NOMO-1 treated with DMSO at 0.1 percent for 48 hours (cell line): Measurements from ENCODE around the gene FANCM.
"Not testable (repeated sequence)": the region's sequence is repeated elsewhere in the genome, so short reads cannot be mapped to it uniquely, and the experiment has no call there.

Experiments used
- DNase-seq: peaks from one replicate; lab custom pipeline; 2025; ENCODE audit not compliant: unreplicated experiment; lab: John Stamatoyannopoulos, UW

The FANCM gene

DNA sequence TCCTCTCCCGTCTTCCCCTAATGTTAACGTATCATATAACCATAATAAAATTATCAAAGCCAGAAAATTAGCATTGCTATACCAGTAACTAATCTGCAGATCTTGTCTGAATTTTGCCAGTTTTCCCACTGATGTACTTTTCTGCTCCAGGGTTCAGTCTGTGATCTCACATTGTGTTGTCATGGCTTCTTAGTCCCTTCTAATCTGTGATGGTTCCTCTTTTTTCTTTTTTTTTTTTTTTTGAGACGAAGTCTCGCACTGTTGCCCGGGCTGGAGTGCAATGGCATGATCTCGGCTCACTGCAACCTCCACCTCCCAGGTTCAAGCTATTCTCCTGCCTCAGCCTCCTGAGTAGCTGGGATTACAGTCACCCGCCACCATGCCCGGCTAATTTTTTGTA, 6.4 kb downstream of the FANCM start:
- peak; percentile 24 for DNase-seq

DNA sequence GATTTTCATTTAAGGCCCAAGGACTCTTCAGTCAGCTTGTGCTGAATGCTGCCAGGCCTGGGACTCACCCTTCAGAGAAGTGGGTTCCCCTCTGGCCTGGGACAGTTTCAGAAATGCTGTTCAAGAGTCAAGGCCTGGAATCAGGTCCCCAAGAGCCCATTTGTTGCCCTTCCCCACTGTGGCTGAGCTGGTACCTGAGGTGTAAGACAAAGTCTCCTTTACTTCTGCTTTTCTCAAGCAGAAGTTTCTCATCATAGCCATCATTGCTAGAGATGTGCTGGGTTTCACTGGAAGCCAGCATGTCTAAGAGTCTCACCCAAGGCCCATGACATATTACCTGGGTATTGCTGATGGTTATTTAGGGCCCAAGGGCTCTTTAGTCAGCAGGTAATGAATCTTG, 8.9 kb downstream of the FANCM start:
- DNase-seq, result no peak

DNA sequence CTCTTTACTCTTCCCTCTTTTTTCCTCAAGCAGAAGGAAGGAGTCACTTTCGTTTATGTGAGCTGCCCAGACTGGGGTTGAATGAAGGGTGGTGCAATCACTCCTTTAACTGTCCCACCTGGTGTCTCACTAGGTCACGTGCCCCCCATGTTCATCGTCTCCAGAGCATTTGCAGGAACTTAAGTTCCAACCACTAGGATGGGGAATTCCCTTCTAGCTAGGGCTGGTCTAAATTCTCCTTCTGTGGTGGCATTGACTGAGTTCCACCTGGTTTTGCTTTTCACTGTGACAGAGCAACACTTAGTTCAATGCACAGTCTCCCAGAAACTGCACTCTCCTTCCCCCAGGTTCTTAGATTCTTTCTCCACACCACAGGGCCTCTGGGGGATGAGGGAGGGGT, 9.5 kb downstream of the FANCM start:
- no peak for DNase-seq

- DNase-seq, result no peak
Observed at GRCh38 chr14:45149602-45150001, 13.9 kb downstream of the FANCM start.

- no peak for DNase-seq
Observed at GRCh38 chr14:45150386-45150890, 14.7 kb downstream of the FANCM start.

DNA sequence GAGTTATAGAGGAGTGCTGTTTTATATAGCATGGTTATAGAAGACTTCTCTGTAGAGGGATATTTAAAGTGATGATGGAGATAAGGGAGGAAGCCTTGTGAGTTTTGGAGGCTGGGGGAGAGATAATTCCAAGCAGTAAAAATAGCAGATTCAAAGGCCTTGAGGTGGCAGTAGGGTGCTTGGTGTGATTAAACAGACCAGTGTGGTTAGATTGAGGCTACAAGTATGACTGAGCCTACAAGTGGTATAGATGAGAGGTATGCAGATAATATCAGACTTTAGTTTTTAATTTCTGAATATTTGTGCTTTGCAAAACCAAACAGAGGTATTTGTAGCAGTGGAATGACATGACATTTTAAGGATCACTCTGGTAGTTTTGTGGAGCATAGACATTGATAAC, 20.3 kb downstream of the FANCM start:
- no peak for DNase-seq

- no peak for DNase-seq
Observed at GRCh38 chr14:45169906-45170305, 34.2 kb downstream of the FANCM start.

DNA sequence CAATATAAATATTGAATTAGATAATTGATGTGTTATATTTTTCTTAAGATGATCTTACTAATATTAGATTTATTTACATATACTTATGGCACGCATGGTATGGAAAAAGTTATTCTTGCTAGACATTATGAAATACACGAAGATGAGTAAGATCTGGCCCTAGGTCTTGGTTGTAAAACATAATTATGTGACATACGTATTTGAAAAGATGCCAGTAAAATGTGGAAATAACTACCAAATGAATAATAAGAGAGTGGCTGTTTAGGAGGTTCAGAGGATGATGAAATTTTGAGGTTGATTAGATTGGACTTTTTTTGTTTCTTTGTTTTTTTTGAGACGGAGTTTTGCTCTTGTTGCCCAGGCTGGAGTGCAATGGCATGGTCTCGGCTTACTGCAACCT, 41.3 kb downstream of the FANCM start:
- peak; percentile 95 for DNase-seq

- no peak for DNase-seq
Observed at GRCh38 chr14:45181329-45181728, 45.6 kb downstream of the FANCM start.

- DNase-seq, result no peak
Observed at GRCh38 chr14:45181806-45182205, 46.1 kb downstream of the FANCM start.

GRCh38 chr14:45185100-45185814, 49.5 kb downstream of the FANCM start:
- DNase-seq, result no peak

DNA sequence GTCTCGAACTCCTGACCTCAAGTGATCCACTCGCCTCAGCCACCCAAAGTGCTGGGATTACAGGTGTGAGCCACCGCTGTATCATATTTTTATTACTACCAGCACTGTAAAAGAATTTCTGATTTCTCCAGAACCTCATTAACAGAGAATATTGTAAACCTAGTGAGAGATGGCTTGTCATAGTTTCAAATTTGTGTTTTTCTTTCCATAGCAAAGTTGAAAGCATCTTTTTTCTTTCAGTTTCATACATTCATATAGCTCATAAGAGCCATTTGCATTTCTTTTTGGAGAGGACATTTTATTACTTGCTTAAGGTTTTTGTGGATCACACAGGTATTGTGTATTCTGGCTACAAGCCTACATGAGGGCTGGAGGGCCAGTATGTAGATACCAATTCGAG, 59.2 kb downstream of the FANCM start:
- no peak for DNase-seq

- no peak for DNase-seq
Observed at GRCh38 chr14:45198551-45198950, 62.8 kb downstream of the FANCM start.

DNA sequence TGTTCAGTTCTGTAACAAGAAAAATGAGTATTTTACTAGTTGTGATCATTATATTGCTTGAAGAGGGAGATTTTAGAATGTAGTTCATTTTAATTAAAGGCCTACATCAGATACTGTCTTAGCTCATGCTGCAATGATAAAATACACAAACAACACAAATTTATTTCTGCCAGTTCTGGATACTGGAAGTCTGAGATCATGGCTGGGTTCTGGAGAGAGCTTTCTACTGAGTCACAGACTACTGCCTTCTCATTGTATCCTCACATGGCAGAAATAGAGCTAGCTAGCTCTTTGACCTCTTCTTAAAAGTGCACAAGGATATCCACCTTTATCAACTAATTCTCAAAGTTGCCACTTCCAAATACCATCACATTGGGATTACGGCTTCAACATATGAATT, 63.5 kb downstream of the FANCM start:
- DNase-seq, result no peak

DNA sequence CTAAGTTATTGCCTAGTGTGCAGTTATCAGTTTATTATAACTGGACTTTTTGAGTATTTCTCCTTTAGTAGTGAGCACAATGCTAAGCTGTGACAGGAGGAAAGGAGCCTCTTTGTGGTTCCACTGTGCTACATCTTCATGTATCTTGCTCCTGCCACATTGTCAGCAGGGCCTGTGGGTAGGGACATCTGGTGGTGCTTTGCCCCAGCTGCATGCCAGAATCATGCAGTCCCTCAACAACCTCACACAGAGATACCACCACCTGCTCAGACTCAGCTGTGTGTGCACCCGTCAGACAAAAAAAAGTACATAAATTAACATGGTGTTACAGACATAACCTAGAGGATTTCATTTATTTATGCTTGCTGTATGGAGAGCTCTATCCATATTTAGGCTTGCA, 66.2 kb downstream of the FANCM start:
- no peak for DNase-seq

GRCh38 chr14:45204241-45204640, 68.5 kb downstream of the FANCM start:
- DNase-seq, result no peak

DNA sequence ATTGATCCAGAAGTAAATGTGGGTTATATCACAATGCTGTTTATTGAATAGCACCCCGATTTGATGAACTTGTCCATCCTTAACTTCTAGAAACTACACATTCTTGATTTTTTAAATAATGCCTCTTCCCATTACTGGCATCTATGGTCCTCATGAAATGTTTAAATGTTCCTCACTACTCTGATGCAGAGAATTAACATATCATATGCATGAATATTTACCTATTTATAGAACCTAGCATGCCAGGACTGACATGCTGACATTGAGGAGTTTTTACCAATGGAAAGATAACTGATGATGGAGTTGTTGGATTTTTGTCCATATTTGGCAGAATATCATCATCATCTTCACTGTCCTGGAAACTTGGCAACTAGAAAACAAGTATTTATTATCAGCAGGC, 74.4 kb downstream of the FANCM start:
- DNase-seq, result no peak

GRCh38 chr14:45211295-45211694, 75.6 kb downstream of the FANCM start:
- no peak for DNase-seq

DNA sequence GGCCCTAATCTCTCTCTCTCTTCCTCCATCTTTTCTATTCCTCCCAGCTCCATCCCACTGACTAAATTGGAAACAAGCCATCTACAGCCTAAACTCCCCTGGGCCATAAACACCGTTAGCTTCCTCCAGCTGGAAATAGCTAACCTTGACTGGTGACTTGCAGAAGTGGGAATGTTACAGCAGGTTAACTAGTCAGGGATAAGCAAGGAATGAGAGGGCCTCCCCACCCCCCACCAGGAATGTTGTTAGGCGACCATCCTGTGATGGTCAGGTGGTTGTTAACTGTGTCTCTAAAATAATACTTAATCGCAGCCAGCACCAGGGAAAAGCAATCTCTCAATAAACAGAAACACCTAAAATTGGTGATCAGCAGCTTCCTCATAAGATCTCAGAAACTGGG, 76.5 kb downstream of the FANCM start:
- no peak for DNase-seq

DNA sequence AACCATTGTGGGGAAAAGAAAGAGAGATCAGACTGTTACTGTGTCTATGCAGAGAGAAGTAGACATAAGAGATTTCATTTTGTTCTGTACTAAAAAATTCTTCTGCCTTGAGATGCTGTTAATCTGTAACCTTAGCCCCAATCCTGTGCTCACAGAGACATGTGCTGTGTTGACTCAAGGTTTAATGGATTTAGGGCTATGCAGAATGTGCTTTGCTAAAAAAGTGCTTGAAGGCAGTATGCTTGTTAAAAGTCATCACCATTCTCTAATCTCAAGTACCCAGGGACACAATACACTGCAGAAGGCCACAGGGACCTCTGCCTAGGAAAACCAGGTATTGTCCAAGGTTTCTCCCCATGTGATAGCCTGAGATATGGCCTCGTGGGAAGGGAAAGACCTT, 78.0 kb downstream of the FANCM start:
- DNase-seq, result not testable (repeated sequence)

DNA sequence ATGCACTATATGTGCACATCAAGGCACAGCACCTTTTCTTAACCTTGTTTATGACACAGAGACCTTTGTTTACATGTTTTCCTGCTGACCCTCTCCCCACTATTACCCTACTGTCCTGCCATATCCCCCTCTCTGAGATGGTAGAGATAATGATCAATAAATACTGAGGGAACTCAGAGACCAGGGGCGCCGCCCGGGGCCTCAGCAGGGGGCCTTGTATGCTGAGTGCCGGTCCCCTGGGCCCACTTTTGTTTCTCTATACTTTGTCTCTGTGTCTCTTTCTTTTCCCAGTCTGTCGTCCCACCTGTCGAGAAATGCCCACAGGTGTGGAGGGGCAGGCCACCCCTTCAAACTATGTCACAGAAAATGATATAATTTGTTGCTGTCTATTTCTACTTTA, 78.6 kb downstream of the FANCM start:
- not testable (repeated sequence) for DNase-seq

DNA sequence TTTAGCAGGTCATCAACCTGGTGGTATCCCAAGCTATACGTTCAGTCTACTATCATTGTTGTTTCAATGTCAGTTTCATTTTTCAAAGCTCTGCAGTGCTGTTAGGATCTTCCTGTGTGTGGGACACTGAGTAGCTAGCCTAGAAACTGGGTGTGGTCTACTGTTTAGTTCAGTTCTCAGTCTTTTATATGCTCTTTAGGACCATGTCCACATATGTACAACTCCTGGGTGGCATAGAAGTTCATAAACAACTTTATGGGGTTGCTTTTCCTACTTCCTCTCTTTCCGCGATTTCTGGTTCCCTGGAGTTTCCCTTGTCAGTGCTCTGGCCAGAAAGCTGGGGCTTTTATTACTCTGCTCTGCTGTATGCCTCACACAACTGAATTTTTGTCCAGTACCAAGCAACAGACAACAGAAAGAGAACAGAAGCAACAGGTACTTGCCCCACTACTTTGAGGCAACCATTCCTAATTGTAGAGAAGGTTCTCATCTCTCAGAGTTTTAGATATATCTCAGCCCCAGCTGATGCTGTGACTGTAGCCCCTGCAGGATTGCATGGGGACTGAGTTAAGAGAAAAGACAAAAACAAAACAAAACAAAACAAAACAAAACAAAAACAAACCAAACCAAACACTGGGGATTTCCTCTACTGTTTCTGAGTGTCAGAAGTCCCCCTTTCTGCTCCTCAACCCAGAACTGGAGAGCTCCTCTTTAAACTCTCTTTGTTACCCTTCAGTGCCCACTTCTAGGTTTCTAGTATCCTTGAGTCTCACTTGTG, 86.9 kb downstream of the FANCM start:
- no peak for DNase-seq
